NCI-H146 treated with DMSO at 0.1 percent for 48 hours (cell line): ENCODE measurements around the gene SRL.
"Not testable (repeated sequence)": the region's sequence is repeated elsewhere in the genome, so short reads cannot be mapped to it uniquely, and the experiment has no call there.

Experiments used
- DNase-seq: peaks from one replicate; lab custom pipeline; 2025; ENCODE audit not compliant: unreplicated experiment; lab: John Stamatoyannopoulos, UW

Gene SRL

DNA sequence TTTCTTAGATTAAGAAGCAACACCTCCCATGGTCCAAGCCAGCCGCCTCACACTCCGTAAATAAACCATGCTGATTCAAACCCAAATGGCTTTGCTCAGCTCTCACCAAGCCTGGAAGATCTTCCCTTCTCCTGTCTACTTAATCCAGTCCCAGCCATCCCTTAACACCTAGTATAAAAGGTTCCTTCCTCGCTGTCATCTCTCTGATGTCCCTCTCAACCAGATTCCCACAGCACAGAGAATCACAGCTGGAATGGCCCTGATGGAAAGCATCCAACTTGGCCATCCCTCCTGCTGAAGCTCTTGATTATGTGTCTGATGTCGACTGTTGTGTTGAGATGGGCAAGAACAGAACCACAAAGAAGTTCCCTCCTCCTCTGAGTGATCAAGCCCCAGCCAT, 75.1 kb downstream of the SRL start:
- DNase-seq, result no peak

DNA sequence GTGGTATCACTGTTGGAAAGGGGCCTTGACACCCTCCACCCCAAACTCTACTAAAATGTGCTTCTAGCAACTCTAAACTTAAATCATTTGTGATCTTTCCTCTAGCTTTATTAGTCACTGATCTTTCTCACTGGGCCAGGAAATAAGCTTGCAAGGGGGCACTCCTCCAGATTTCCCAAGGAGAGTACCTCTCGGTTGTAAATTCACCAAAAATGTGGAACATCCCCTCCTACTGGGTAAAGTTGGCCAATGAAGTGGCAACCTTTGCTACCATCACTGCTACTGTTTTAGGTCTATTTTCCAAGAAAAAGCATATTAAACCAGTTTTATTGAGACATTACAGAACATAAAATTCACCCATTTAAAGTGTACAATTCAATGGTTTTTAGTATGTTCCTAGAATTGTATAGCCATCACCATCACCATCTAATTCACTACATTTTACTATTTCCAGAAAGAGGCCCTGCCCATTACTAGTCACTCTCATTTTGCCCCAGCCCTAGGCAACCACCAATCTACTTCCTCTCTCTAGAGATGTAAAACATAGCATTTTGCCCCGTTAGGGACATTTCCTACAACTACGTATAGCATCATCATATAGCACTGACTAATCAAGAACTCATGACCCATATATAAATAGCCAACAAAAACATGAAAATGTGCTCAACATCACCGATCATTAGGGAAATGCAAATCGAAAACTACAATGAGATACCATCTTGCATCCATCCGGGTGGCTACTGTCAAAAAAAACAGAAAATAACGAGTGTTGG, 81.0 kb downstream of the SRL start:
- DNase-seq, result no peak

DNA sequence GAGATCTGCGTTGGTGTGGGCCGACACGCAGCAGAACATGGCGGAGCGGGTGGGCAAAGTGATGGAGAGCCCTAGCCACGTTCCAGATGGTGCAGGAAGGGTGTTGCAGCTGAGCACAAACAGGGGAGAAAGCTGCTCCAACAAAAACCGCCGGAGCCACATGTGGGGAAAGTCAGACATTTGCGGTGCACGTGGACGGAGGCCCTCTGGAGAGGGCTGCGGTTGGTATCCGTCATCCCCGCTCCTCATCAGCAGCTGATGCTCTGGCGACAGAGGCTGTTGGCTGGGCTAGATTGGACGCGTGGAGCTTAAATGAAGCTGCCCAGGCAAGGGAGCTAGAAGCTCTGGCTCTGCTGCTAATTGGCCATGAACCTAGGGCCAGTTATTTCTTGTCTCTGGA, 82.2 kb downstream of the SRL start:
- DNase-seq, result no peak

DNA sequence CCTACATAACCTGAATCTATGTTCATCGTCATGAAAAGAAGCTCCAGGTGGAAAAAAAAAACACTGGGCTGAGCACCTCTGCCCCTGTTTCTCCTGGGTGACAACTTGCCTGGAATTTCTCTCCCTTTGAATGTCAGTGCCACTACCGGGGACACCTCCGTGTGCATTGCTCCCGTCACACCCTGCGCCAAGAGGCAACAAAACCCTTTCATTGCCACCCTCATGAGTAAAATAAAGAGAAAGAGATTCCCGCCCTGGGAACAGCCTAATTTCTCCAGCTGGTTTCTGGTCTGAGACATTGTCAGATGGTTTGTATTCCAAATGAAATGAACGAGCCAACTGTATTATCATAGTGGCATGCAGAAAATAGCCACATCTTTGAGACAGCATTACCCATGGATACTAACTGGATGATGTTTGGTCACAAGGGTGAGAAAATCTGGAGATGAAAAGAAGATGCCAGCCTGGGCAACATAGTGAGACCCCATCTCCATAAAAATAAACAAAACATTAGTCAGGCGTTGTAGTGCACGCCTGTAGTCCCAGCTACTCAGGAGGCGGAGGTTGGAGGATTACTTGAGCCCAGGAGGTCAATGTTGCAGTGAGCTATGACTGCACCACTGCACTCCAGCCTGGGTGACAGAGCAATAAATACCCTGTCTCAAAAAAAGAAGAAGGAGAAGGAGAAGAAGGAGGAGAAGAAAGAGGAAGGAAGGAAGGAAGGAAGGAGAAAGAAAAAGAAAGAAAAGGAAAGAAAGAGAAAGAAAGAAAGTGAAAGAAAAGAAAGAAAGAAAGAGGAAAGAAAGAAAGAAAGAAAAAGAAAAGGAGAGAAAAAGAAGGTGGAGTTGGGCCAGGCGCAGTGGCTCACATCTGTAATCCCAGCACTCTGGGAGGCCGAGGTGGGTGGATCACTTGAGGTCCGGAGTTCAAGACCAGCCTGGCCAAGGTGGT, 83.5 kb downstream of the SRL start:
- no peak for DNase-seq

DNA sequence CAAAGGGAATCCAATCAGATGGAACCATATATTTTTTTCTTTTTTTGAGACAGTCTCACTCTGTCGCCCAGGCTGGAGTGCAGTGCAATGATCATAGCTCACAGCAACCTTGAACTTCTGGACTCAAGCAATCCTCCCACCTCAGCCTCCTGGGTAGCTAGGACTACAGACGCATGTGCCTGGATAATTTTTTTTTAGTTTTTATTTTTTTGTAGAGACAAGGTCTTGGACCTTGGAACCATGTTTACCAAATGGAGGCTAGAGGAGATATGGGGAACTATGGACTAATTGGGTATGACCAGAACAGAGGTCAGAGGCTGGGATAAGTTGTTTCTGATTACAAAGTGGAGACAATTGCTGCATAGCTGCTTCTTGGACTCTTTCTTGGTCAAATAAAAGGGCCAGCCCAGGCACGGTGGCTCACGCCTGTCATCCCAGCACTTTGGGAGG, 84.5 kb downstream of the SRL start:
- no peak for DNase-seq

DNA sequence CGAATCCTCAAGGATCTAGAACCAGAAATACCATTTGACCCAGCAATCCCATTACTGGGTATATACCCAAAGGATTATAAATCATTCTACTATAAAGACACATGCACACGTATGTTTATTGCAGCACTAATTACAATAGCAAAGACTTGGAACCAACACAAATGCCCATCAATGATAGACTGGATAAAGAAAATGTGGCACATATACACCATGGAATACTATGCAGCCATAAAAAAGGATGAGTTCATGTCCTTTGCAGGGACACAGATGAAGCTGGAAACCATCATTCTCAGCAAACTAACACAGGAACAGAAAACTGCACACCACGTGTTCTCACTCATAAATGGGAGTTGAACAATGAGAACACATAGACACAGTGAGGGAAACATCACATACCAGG, 85.4 kb downstream of the SRL start:
- not testable (repeated sequence) for DNase-seq

DNA sequence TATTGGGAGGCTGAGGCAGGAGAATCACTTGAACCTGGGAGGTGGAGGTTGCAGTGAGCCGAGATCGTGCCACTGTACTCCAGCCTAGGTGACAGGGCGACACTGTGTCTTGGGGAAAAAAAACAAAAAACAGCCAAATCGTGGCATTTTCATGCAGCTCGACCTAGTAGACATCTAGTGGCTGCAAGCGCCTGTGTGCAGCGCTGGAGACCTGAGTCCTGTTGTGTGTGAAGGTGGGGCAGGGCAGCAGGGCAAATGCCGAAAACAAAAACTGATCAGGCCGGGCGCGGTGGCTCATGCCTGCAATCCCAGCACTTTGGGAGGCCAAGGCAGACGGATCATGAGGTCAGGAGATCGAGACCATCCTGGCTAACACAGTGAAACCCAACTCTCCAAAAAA, 88.5 kb downstream of the SRL start:
- not testable (repeated sequence) for DNase-seq

DNA sequence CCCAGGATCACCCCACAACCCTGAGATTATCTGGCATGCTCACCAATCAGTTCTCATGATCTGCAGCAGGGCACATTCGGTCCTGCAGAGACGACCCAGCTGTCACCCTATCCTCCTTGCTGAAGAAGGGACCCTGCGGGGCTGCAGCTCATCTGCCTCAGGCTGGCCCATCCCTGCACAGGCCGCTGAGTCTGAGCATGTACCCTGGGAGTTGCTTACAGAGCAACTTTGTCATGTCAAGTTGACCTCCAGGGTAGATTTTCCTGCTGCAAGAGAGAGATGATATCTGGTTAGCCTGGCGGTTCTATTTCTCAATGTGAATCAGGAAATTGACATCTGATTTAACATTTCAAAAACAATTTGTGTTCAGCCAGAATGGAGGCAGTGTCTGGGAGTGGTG, 89.6 kb downstream of the SRL start:
- DNase-seq, result no peak

DNA sequence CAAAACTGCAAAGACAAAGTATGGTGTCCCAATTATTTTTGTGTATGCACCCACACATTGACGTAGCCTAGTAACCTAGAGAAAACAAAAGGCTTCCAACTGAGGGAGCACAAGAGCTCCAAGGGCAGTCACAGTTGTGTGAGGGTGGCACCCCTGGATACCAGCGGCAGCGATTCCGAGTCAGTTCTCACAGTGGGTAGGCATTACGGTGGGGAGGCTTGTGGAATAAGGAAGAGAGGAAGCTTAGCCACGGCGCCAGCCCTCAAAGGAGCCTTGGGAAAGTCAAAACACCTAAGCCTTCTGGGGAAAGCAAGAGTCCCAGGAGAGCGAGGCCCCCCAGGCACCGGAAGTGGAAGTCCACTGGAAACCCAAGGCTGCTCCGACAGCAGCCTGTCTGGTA, 94.6 kb downstream of the SRL start:
- DNase-seq, result peak; percentile 69

DNA sequence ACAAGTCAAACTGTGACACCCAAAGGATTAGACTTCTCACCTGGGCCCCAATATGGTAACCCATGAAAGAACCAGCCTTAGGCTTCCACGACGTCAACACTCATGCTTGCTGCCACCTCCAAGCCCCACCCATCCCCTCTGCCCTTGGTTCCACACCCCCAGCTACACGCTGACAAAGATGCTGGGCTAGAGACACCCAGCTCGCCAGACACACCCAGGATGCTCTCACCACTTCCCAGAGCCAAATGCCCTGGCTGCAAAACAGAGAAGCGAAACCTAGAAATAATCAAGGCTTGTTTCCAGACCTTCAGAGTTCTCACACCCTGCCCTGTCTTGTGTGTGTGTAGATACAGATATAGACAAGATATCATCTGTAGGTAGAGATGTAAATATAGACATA, 99.6 kb downstream of the SRL start:
- DNase-seq, result no peak

DNA sequence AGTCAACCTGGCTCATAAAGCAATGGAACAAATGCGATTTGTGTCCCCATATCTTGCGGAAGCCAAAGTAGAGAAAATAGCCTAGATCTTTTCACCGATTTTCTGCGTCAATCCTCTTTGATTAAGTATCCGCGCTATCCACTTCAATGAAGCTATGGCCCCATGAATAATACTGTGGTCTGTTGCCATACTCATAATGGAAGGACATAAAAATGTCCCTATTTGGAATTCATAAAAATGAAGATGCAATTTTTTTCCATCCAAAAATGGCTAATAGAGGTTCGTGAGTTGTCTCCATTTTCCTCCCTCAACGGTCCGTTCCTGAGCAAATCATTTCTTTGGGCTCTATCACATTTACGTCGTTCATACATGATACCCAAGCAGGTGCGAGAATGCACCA, 100.3 kb downstream of the SRL start:
- DNase-seq, result no peak

DNA sequence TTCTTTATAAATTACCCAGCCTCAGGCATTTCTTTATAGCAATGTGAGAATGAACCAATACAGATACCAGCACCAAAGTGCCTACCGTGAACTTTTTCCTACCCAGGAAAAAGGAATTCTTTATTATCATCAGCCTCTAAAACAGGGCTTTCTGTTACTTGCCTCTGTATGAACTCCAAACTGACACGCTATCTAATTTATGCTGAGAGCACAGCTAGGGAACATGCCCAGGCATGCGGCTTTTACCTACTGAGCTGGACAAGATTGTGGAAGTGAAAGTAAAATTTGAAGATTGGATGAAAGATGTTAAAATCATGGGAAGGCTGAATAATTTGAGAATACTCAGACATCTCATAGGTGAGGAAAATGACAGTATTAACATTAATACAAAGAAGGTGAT, 101.2 kb downstream of the SRL start:
- DNase-seq, result peak; percentile 36

DNA sequence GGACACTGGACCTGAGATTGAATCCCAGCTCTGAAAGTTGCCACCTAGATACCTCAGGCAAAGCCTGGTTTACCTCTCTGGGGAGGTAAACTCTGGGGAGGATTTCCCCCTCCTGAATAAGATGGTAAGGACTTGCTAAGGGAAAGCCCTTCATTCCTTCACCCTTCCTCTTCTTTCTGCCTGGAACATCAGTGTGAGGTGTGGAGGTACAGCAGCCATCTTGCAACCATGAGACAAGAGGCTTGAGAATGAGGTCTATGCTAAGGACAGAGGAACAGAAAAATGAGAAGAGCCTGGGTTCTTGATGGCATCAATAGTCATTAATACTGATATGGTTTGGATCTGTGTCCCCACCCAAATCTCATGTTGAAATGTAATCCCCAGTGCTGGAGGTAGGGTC, 101.9 kb downstream of the SRL start:
- DNase-seq, result no peak
